Tibial artery (tissue), 4 donors: ENCODE data around the gene CTNNBIP1.

Experiments
- DNase-seq, 2 donors: peaks; one replicate each; pipeline ENCODE4 v3.0.0-alpha.2; 2019
- H3K27ac ChIP-seq, 2 donors: fragments of 200-600 bp; sonication (generic) in 1 of 2; 1 replicate in 1 of 2; 2 replicates in 1 of 2; pipeline ENCODE4 v1.5.1; 2018 to 2019; ENCODE audit warnings: mild to moderate bottlenecking in 1 of 2
- H3K27me3 ChIP-seq, 2 donors: fragments of 200-600 bp; sonication (generic) in 1 of 2; one replicate each; pipeline versions ENCODE4 v1.5.1 to v1.6.0; 2016 to 2019
- H3K36me3 ChIP-seq, 3 donors: fragments of 200-600 bp; sonication (generic) in 2 of 3; one replicate each; pipeline ENCODE4 v1.5.1; 2016 to 2019; ENCODE audit warnings: mild to moderate bottlenecking in 2 of 3
- H3K4me1 ChIP-seq, 4 donors: fragments of 200-600 bp; sonication (generic) in 2 of 4; 1 replicate in 3 of 4; 2 replicates in 1 of 4; pipeline ENCODE4 v1.5.1; 2016 to 2019
- H3K4me3 ChIP-seq, 2 donors: fragments of 200-600 bp; sonication (generic) in 1 of 2; 1 replicate in 1 of 2; 2 replicates in 1 of 2; pipeline ENCODE4 v1.5.1; 2018 to 2019; ENCODE audit warnings: mild to moderate bottlenecking in 2 of 2
- H3K9me3 ChIP-seq, 3 donors: fragments of 200-600 bp; sonication (generic) in 1 of 3; one replicate each; pipeline ENCODE4 v1.5.1; 2016 to 2019
- intact Hi-C: fragments of 100-400 bp; cut with DNase I; formaldehyde crosslinking; loops from one replicate; pipeline ENCODE4 v1.15.0; 2023; ENCODE audit warnings: low total_unique reads
- TF ChIP-seq, protein P1 (sequence below), 2 experiments: fragments of 200-600 bp in 1 of 2; fragments of 450-650 bp in 1 of 2; IDR thresholded peaks; one replicate each; pipeline ENCODE4 v1.5.1; 2017 to 2019; ENCODE audit warnings: antibody characterized with exemption in 2 of 2, mild to moderate bottlenecking in 1 of 2, moderate library complexity in 1 of 2

The CTNNBIP1 gene

DNA sequence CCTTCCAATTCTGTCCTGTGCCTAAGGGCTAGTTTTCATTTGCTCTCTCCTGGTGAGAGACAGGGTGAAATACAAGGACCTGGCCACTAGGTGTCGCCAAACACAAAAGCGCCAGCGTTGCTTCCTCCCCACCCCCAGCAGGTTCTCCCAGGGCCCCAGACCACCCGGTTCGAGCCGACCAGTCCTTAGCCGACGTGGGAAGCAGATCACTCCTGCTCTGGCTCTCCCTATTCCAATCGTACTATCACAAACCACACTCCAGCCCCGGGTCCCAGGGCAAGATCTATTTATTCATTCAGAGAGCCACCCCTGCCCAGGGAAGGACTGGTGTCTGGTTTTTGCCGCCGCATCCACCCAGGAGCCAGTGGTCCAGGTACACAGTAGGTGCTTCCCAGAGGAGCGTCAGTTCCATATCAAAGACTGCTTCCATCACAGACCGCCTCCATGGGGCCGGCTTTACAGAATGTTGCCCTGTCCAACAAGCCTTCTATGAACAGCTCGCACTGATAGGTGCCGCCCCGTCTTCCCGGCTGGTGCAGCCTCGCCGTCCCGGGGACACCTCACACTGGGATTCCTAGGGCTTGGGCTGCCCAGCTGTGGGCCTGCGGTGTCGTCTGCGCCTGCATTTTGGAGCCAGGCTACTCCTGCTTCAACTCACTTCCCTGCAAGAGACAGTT lies 35.0 kb downstream of the CTNNBIP1 start:
- Histone ChIP-seq H3K9me3 (no peaks in the 10 kb centered on the region), H3K27ac (peak overlapping the region; percentile 42 to 60), H3K4me3 (peak overlapping the region; percentile 18 to 24), H3K4me1 (peaks cover 0 to 17% (median 12%) of the 10 kb centered on the region in 4 donors), H3K36me3 (peaks cover 0 to 24% (median 17%) of the 10 kb centered on the region in 3 donors), H3K27me3 (no peaks in the 10 kb centered on the region)
- intact Hi-C loops: loop anchor here (5.0 kb wide), 1 partner anchor 67 kb away; the partner anchor contains the start of genes LZIC and NMNAT1
- TF ChIP-seq, protein P1, sequence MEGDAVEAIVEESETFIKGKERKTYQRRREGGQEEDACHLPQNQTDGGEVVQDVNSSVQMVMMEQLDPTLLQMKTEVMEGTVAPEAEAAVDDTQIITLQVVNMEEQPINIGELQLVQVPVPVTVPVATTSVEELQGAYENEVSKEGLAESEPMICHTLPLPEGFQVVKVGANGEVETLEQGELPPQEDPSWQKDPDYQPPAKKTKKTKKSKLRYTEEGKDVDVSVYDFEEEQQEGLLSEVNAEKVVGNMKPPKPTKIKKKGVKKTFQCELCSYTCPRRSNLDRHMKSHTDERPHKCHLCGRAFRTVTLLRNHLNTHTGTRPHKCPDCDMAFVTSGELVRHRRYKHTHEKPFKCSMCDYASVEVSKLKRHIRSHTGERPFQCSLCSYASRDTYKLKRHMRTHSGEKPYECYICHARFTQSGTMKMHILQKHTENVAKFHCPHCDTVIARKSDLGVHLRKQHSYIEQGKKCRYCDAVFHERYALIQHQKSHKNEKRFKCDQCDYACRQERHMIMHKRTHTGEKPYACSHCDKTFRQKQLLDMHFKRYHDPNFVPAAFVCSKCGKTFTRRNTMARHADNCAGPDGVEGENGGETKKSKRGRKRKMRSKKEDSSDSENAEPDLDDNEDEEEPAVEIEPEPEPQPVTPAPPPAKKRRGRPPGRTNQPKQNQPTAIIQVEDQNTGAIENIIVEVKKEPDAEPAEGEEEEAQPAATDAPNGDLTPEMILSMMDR (IDR thresholded peaks at IDR 0.05): peak; percentile 92 to 94
- peak; percentile 47 to 77 for DNase-seq

DNA sequence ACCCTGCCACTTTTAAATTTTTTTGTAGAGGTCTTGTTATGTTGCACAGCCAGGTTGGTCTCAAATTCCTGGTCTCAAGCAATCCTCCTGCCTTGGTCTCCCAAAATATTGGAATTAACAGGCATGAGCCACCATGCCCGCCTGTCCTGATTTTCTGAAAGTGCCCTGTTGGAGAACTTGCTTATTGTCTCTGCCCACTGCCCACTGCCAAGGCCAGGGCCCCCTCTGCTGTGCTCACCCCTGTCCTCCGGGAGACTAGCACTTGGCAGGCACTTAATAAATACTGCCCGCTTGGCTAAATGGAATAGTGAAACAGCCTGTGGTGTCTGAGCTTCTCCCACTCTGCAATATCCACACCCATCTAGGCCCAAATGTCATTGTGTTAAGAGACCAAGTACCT lies 35.7 kb downstream of the CTNNBIP1 start:
- H3K4me3 ChIP-seq: no peak overlapping the region
- H3K27ac ChIP-seq: no peak overlapping the region
- TF ChIP-seq, protein P1 (IDR thresholded peaks at IDR 0.05): no peak
- no peak for DNase-seq
- no peaks in the 10 kb centered on the region for H3K27me3 ChIP-seq
- intact Hi-C loops: no loop called here
- H3K4me1 ChIP-seq: peaks cover 0 to 17% (median 12%) of the 10 kb centered on the region in 4 donors
- H3K9me3 ChIP-seq: no peaks in the 10 kb centered on the region
- H3K36me3 ChIP-seq: peaks cover 0 to 31% (median 23%) of the 10 kb centered on the region in 3 donors

DNA sequence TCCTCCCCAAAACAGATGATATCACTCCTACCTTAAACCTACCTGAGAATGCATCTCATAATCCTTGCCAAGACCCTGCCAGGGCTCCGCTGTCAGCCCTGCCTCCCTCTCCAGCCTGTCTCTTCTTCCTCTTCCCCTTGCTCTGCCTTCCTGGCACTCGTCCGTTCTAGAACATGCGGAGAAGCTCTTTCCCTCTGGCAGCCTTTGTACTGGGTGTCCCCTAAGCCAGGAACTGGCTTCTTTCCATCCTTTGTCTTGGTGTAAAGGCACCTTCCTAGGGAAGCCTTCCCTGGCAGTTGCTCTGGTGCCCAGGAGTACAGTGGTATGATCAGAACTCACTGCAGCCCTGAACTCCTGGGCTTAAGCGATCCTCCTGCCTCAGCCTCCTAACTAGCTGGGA lies 36.1 kb downstream of the CTNNBIP1 start:
- DNase-seq: no peak
- H3K9me3 ChIP-seq: no peaks in the 10 kb centered on the region
- H3K4me1 ChIP-seq: peaks cover 0 to 17% (median 12%) of the 10 kb centered on the region in 4 donors
- H3K27me3 ChIP-seq: no peaks in the 10 kb centered on the region
- TF ChIP-seq, protein P1 (IDR thresholded peaks at IDR 0.05): no peak
- no peak overlapping the region for H3K4me3 ChIP-seq
- no peak overlapping the region for H3K27ac ChIP-seq
- intact Hi-C loops: no loop called here
- H3K36me3 ChIP-seq: peaks cover 0 to 35% (median 26%) of the 10 kb centered on the region in 3 donors

GRCh38 chr1:9873385-9873784 lies 36.7 kb downstream of the CTNNBIP1 start:
- TF ChIP-seq, protein P1 (IDR thresholded peaks at IDR 0.05): no peak
- Histone ChIP-seq H3K27ac (no peak overlapping the region), H3K4me1 (peaks cover 0 to 17% (median 12%) of the 10 kb centered on the region in 4 donors), H3K36me3 (peaks cover 0 to 40% (median 27%) of the 10 kb centered on the region in 3 donors), H3K27me3 (no peaks in the 10 kb centered on the region), H3K9me3 (no peaks in the 10 kb centered on the region), H3K4me3 (no peak overlapping the region)
- intact Hi-C loops: no loop called here
- DNase-seq: no peak

GRCh38 chr1:9872430-9873165 lies 37.5 kb downstream of the CTNNBIP1 start:
- H3K9me3 ChIP-seq: no peaks in the 10 kb centered on the region
- intact Hi-C loops: no loop called here
- TF ChIP-seq, protein P1 (IDR thresholded peaks at IDR 0.05): no peak
- H3K27me3 ChIP-seq: no peaks in the 10 kb centered on the region
- no peak overlapping the region for H3K27ac ChIP-seq
- peaks cover 0 to 46% (median 27%) of the 10 kb centered on the region in 3 donors for H3K36me3 ChIP-seq
- H3K4me1 ChIP-seq: peaks cover 0 to 17% (median 12%) of the 10 kb centered on the region in 4 donors
- no peak for DNase-seq
- no peak overlapping the region for H3K4me3 ChIP-seq
